DOHH2 (cell line): Measurements from ENCODE around the gene SLC25A11.

Source experiments
- CTCF ChIP-seq: fragments of 200-600 bp; sonication (generic); IDR thresholded peaks from one replicate; pipeline ENCODE4 v1.5.1; 2014; ENCODE audit warnings: antibody characterized with exemption, mild to moderate bottlenecking, low read depth, low read length; ENCODE audit not compliant: poor library complexity, severe bottlenecking
- EZH2phosphoT487 ChIP-seq: fragments of 200-600 bp; sonication (generic); IDR thresholded peaks from 2 replicates; pipeline ENCODE4 v1.6.1; 2017; ENCODE audit warnings: borderline replicate concordance, mild to moderate bottlenecking, antibody characterized with exemption, low read length, moderate library complexity, mixed read lengths

DNA sequence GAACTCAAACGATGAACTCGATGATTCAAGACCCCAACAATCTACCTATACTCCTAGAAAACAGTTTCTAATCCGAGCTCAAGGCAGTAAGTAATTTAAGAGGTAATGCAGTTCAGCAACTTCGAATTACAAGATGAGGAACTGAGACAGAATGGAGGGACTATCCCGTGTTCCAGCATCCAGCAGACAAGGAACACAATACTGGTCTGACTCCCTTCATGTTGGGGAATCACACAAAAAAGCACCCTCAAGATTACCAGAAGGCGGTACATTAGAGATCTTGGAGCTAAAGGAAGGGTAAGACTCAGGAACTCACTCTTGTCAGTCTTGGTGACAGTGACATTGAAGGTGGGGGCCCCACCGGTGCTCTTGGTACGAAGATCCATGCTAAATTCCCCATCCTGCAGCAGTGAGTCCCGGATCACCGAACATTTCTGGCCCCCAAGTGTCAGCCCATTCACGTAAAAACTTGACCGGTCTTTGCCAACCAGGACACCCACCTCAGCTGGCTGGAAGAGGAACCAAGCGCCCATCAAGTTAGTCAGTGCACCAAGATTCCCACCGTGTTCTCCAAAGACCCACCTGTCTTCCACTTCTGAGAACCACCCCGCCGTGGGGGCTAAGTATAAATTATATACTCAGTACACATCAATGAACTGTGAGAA, 6.6 kb upstream of the SLC25A11 start:
- TF ChIP-seq CTCF (no peak), EZH2phosphoT487 (no peak)
